Measurements from ENCODE around the gene KIAA1671.
A peak's percentile ranks its signal among the peaks of the same experiment; 100 is the strongest.
"Not testable (repeated sequence)": the region's sequence is repeated elsewhere in the genome, so short reads cannot be mapped to it uniquely, and the experiment has no call there.

Gene KIAA1671

DNA sequence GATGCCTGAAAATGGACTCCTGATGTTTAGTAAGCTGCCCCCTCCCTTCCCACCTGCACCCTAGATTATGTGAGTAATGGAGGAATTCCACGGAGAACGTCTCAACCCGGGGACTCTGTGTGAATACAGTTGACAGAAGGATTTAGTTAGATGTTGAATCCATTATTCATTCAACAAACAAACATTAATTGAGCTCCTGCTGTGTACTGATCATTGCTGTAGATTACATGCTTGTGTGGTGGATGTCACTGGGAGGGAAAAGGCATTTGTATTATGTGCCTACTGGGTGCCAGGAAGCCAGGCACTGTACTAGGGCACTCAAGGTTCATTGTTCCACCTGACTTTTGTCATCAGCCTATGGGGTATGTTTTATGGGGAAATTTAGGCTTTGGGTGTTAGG is 224.3 kb downstream of the KIAA1671 start:
- DNase-seq = no peak

DNA sequence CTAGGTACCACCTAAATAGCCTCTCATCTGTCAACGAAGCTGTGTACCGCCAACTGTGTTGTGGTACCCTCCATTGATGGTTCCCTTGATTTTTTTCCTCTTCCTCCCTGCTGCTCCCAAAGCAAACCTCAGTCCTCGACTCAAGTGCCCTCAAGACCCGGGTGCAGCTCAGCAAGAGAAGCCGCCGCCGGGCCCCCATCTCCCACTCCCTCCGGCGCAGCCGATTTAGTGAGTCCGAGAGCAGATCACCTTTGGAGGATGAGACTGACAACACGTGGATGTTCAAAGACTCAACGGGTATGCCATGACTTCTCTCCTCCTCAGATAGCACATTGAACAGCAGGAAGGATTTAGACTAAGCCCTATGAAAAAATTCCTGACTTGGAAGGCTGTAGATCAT is 224.7 kb downstream of the KIAA1671 start:
- no peak for DNase-seq

DNA sequence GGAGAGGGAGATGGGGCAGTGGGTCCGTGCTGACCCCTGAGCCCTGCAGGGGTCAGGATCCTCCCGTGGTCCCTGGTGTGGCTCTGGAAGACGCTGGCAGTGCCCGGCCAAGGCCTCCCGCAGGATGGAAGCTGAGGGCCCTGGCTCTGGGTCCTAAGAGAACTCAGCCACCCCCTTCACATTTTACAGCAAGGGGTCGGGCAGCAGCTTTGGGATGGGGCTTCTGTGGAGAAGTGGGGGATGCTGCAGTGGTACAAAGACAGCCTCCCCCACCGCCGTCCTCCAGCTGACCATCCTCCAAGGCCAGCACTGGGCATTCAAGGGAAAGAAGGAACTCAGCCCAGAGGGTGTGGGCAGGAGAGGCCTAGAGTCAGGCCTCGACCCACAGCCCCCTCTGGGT is 225.4 kb downstream of the KIAA1671 start:
- DNase-seq = no peak

DNA sequence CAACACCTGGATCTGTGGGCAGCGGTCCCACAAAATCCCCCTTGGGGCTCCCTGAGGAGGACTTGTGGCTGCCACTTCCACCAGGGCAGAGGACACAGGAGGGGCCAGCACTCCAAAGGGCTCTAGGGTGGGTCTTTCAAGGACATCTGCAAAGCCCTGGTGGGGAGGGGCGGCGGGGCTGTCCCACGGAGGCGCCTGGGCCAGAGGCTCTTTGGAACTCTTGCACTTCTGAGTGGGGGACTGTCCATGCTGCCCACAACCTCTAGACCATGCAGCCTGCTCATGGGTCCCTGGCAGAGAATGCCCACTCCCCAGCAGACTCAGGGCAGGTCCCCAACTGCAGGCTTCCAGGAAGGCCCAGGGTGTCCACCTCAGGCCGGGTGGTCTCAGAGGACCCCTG is 225.8 kb downstream of the KIAA1671 start:
- not testable (repeated sequence) for DNase-seq

DNA sequence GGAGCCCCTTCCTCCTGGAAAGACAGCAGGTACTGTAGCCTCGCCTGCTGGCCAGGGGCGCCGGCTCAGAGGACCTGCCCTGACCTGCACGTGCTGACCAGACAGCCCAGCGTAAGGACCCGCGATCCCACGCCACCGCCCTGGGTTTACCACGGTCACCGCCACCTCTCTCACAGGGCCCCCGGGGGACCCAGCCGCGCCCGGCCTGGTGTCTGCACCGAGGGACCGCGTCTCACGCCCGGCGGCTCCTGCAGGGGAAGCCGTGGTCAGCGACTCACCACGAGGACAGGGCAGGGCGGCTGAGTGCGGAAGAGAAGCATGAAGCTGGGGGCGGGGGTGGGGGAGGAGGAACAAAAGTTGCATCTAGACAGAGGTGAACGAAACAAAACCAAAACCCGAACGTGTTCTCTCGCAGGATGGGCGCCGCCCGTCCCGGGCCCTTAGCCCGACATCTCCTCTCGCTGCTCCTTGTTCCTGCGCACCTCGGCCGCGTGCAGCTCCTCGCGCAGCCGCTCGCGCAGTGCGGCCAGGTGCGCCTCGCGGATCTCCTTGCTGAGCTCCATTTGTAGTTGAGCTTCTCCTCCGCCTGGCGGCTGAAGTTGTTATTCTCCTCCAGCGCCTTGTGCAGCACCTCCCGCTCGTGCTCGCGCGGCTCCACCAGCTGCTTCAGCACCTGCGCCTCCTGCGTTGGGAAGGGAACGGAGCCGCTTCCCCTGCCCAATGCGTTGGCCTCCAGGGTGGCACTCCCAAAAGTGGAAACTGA is 226.5 kb downstream of the KIAA1671 start:
- DNase-seq = not testable (repeated sequence)

DNA sequence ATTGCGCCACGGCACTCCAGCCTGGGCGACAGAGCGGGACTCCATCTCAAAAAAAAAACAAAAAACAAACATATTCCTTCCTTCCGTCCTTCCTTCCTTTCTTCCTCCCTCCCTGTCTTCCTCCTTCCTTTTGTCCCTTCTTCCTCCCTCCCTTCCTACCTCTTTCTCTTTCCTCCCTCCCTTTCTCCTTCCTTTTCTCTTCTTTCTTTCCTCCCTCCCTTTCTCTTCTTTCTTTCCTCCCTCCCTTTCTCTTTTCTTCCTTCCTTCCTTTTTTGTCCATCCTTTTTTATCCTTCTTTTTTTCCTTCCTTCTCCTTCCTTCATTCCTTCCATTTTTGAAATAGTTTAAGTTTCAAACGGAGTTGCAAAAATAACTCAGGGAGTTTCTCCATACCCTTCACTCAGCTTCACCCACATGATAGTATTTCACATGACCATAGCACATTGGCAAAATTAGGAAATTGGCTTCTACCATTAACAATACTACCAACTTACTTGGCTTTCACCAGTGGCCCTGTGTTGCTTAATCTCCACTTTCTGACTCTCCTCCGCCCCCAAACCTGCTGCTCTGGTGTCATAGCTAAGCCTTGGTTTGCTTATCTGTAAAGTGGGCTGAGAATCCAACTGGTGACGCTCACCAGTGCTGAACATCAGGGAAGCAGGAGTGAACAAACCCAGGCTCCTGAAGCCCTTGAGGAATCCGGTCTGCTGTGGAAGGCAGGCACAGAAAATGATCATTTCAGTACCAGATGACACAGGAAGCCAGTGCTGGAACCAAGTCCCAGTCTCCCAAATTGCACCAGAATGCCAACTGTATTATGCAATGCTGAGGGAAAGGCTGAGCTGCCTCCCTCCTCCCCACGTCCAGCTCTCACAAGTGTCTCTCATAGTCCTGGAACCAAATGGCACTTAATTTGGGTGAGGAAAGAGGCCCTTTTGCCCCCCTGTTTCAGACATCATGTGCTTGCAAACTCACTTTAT is 229.9 kb downstream of the KIAA1671 start:
- DNase-seq = no peak

DNA sequence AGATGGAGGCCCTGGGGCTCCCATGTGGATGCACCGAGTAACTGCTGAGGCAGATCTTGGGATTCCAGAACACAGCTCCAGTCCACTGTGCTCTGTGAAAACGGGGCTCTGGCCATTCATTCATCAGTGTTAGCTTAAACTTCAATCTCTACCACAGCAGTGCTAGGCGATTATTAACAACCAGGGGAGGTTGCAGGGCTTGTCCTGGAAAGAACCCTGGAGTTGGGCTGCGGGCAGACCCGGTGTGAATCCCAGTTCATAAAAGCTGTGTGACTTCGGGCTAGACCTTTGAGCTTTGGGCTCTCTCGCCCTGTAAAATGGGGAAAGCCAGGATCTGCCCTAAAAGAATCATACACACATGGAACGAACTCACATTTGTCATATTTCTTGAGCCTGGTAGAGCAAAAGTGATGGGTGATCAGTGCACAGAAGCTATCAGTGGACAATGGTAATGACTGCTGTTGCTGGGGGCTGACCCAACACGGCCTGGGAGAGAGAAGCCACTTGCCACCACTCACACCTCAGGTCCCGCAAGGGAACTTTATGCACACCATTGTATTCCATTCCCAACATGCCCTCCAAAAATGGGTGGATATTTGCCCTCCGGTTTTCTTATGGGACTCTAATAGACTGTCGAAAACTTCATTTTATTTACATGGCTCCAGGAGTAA is 231.6 kb downstream of the KIAA1671 start:
- DNase-seq = no peak

DNA sequence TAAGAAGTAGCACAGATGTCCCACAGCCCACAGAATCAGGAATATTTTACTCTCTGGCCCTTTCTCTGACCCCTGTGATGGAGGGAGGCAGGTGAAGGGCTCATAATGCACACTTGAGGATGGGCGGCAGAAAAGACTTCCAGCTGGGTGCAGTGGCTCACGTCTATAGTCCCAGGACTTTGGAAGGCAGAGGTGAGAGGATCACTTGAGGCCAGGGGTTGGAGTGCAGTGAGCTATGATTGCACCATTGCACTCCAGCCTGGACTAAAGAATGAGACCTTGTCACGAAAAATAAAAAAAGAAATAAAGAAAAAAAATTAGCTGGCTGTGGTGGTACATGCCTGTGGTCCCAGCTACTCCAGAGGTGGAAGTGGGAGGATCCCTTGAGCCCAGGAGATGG is 233.6 kb downstream of the KIAA1671 start:
- DNase-seq = no peak

DNA sequence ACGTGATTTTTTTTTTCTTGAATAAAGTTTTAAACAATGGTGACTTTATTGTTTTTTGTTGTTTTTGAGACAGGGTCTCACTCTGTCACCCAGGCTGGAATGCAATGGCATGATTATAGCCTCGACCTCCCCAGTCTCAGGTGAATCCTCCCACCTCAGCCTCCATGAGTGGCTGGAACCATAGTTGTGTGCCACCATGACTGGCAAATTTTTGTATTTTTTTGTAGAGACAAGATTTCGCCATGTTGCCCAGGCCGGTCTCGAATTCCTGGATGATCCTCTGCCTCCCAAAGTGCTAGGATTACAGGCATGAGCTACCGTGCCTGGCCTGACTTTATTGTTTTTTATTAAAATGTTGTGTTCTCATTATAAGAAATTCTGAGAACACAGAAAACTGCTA is 235.0 kb downstream of the KIAA1671 start:
- DNase-seq = no peak

DNA sequence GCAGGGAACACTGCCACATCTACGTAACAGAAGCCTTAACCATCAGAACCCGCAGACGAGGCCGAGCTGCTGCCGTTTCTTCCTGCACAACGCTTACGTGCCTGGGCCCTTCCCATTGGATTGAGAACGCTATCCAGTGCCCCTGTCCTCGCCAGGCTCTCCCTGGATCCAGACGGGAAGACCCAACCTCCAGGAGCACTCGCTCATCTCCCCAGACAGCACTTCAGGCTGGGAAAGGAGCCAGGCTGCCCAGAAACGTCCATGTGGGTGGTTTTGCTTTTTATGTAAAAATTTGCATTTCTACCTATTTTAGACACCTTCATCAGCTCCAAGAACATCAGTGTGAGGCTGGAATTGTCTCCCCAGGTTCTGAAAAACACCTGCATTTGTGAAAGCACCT is 239.9 kb downstream of the KIAA1671 start:
- DNase-seq = no peak

DNA sequence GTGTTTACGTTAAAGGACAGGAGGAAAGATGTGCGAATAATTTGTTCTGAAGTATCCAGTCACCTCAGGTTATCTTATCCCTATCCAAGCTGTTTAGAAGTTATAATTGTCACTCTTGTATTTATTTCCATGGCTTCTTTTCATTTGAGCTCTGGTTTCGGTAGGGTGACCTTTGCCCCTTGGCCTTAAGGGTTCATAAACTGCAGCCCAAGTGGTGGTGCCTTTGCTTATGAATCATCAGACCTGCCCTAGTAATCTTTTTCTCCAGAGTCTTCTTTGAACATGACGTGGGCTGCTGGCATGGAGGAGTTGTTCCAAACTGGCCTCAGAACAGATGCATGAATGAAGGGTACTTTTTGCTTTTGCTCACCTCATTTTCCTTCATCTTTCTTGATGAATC is 240.6 kb downstream of the KIAA1671 start:
- no peak for DNase-seq

DNA sequence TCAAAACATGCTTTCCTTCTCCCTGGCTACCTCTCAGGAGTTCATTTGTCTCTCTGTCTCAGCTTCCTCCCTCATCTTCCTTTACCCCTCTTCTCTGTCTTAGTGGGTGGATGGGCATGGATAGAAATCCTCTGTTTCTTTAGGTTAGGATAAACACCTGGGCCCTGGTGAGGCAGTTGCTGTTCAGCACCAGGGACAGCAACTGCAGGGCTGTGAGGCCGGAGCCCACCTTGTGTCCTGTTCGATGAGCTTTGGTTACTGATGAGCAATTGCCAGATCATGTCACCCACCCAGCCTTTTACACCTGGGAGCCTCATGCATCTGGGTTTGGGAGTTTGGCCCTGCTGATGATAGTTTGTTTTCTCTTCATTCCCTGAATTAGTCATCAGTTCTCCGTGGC is 241.0 kb downstream of the KIAA1671 start:
- no peak for DNase-seq

DNA sequence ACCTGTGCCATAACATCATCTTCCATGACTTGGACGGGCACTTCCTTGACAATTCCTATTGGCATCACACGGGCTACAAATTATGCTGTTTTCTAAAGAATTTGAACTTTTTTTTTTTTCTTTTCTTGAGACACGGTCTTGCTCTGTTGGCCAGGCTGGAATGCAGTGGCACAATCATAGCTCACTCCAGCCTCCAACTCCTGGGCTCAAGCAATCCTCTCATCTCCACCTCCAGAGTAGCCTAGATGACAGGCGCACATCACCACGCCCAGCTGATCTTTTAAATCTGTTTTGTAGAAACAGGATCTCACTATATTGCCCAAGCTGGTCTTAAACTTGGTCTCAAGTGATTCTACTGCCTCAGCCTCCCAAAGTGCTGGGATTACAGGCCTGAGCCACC is 243.8 kb downstream of the KIAA1671 start:
- no peak for DNase-seq

DNA sequence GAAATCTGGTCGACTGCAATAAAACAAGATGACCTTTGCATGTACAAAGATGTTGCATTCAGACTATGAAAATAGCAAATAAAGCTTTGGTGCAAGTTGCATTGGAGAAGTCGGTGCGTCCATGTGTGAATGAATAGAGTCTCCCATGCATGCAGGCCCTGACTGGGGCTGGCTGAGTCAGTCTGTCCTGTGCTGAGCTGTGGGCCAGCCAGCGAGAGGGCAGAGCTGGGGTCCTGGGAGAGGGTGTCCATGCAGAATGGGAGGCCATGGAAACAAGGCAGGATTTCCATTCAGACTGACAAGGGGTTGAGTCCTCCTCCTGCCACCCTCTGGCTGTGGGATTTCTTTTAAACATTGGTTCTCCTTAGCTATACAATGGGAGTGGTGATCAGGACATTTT is 244.8 kb downstream of the KIAA1671 start:
- DNase-seq = no peak

DNA sequence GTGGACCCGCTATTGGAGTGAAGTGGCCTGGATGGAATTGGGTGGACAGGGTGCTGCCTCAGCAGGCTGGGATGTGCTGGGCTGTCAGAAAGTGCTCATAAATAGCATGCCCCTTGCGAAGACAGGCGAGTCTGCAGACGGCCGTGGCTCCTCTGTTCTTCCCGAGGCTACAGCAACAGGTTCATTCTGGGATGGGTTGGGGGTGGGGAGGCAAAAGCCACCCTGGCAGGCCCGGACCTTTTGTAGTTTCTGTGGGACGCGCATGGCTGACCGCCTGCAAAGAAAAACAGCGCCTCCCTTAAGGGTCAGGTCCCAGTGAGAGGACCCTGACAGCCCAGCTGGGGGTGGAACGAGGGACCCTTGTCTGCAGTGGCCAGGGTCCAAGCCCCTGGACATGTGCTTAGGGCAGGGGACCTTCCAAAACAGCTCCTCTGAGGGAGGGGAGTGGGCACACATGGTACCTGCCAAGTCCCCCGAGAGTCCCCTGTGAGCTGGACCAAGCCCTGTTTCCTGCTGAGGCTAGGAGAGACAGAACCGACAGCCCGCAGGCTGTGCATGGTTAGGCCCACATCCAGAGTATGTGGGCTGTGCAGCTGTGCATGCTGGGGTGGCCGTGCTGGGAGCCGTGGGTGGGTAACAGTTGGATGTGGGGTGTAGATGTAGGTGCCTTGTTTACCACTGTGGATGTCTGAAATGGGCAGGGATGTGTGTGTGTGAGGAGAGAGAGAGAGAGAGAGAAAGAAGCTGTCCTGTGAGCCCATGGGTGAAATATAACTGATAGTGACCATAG is 247.4 kb downstream of the KIAA1671 start, which contains the start of gene CRYBB3:
Gene CRYBB3, plus strand, starts transcription at position 128 of the 790 bp plus-strand sequence. CDS start 1,539 bp downstream, outside the sequence.
- DNase-seq = no peak

DNA sequence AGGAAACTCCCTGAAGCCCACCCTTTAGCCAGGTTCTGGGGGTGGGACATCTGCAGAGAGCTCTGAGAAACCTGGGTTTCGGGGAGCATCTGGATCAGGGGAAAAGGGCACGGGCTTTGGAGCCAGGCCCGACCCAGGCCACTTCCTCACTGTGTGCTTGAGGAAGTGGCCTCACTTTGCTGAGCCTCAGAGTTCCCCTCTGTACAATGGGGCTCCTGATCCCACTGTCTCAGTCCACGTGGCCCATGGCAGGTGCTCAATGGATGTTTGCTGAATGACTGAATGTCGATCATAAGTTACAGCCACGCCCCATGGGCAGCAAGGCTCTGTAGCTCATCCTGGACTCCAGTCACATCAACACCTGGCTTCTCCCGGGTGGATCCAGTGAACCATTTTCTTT is 248.5 kb downstream of the KIAA1671 start:
- no peak for DNase-seq

DNA sequence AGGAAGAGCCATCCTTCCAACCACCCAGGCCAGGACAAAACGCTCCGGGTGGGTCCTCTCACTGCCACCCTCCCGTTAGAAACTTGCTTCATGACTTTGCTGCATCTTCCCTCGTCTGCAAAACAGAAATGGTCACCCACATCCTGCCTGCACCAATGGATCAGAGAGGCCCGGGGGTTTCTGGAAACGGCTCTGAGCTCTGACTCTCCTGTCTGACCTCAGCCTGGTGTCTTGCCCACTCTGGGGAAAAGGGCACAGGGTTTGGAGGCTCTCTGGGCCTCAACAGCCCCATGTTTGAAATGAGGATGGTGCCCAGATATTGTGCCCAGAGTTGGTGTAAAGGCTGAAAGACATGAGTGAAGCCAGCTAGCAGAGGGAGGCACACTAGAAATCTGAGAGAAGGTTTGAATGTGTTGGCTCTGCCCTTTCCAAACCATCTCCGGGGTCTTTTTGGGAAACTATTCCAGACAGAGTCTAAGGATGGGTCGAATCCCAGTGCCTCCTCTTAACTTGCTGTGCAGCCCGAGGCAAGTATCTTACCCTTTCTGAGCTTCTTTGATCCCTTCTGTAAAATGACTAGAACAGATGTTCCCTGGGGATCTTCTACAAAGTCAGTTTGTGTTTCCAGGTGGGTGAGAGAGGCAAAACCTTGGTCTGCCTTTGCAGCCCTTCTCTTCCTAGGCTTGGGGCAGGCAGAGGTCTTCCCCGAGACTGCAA is 249.2 kb downstream of the KIAA1671 start:
- DNase-seq = no peak

DNA sequence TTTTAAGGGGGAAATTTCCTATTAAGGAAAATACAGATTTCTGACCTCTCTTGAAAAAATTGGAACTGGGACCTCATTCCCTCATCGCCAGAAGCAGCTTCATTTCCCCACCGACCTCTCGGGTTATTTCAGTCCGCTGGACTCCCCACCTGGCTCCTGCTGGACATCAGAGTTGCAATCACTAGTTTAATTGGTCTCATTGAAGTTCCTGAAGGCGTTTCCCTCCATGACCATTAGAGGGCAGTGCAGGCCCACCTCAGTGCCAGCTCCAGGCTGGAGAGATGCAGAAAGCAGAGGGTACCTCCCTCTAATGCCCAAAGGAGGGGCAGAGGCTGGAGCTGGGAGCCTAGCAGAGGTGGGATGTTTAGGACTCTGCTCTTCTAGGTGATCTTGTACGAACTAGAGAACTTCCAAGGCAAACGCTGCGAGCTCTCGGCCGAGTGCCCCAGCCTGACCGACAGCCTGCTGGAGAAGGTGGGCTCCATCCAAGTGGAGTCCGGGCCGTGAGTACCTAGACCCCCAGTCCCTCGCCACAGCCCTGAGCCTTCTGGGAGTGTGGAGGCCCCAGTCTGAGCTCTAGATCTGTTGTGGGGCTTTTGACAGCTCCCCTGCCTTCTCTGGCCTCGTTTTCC is 249.9 kb downstream of the KIAA1671 start:
- peak; percentile 32 for DNase-seq

DNA sequence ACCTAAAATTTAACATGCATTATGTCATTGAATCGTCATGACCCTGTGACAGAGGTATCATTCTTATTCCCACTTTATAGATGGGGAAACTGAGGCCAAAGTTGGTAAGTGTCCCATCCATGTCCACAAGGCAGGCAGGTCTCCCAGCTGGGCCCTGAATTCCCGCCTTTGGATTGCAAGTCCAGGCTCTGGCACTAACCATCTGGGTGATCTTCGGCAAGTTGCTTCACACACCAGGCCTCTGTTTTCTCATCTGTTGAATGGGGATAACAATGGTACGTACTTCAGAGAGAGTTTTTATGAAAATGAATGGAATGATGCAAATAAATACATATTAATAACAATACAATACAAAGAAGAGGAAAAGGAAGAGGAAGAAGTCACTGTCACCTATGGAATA is 250.6 kb downstream of the KIAA1671 start:
- no peak for DNase-seq

DNA sequence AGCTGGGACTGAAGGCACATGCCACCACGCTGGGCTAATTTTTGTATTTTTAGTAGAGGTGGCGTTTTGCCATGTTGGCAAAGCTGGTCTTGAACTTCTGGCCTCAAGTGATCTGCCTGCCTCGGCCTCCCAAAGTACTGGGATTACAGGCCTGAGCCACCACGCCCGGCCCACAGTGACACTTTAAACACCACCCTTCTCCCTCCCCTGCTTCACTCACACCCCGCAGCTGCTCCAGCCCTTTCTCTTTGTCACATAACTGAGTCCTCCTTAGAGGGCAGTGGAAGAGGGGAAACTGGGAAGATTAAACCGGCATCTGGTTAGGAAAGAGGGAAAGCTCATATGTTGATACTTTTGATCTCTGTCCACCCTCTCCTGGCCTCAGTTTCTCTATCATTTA is 252.0 kb downstream of the KIAA1671 start:
- DNase-seq = not testable (repeated sequence)

DNA sequence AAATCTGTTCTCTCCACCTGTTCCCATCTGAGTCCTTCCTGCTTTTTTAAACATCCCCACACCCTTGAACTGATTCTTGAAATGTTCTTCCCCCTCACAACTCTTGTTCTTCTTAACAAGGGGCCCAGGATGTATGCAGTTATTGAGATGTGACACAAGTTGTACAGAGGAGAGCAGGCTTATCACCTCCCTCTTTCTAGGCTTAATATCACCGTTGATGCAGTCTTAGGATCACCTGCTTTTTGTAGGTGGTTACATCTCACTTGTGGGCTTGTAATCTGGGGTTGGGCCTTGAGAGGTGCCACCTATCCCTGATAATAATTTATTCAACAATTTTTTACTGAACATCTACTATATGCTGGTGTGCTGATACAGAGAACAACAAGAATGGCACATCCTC is 253.3 kb downstream of the KIAA1671 start:
- no peak for DNase-seq

Data from CD4-positive, alpha-beta T cell treated with Interleukin-15 for 1 hour (primary cell).